Stimulated activated CD4-positive, alpha-beta T cell treated with anti-CD3 and anti-CD28 coated beads, Interleukin-1b, Interleukin-23, amount 100 ng/mL, for 24 hours (primary cell): ENCODE measurements around the gene TICRR.

Source experiments
- DNase-seq, 4 experiments: peaks; one replicate each; pipeline ENCODE4 v3.0.0-alpha.2; 2020; ENCODE audit warnings: low read depth in 4 of 4, low spot score in 1 of 4

Gene TICRR

DNA sequence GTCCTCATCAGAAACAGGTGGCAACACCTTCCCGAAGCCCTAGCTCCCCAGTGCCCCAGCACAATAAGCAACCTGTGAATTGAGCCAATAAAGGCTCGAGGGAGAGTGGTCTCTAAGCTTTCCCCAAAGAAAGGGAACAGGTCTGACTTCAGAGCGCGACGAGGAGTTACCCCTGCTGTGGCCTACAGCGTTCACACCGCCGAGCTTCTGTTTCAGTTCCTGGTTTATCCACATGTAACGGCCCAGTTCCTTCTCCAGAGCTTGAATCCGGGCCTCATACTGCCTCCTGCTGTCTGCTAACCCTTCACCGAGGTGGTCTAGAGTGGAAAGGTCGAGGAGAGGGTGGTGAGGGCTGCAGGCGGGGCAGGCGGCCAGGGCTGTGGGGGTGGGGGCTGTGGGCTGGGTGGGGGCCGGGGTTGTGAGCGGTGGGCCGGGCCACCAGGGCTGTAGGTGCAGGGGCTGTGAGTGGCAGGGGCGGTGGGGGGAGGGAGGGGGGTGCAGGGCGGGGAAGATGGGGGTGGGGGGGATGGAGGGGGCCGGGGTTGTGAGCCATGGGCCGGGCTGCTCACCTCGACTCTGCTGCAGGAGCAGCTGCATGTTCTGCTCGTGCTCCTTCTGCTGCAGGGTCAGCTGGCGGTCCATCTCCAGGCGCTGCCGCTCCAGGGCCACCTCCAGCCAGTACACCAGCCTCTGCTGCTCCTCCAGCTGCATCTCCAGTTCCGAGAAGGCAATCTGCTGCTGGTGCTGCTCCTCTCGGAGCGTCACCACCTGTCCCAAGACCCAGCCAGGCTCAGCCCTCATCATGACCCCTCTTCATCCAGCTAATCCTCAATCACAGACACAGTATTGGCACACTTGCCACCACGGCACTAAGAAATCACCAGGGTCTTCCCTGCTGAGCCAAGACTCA is 53.8 kb downstream of the TICRR start:
- no peak for DNase-seq

DNA sequence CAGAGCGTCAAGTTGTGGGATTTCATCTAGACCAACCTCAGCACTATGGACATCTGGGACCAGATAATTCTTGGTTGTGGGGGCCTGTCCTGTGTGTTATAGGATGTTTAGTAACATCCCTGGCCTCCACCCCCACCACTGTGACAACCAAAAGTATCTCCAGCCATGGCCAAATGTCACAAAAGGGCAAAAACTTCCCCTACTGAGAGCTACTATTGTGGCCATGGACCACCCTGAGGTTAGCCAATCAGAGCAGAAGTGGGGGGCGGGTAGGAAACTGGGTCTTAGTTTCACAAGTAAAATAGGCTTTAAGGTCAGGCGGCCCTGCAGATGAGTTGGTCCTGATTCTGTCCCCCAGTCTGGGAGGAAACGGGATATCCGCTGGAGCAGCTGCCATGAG is 54.6 kb downstream of the TICRR start:
- DNase-seq = no peak

GRCh38 chr15:89630260-89630659 is 55.0 kb downstream of the TICRR start:
- DNase-seq = no peak

DNA sequence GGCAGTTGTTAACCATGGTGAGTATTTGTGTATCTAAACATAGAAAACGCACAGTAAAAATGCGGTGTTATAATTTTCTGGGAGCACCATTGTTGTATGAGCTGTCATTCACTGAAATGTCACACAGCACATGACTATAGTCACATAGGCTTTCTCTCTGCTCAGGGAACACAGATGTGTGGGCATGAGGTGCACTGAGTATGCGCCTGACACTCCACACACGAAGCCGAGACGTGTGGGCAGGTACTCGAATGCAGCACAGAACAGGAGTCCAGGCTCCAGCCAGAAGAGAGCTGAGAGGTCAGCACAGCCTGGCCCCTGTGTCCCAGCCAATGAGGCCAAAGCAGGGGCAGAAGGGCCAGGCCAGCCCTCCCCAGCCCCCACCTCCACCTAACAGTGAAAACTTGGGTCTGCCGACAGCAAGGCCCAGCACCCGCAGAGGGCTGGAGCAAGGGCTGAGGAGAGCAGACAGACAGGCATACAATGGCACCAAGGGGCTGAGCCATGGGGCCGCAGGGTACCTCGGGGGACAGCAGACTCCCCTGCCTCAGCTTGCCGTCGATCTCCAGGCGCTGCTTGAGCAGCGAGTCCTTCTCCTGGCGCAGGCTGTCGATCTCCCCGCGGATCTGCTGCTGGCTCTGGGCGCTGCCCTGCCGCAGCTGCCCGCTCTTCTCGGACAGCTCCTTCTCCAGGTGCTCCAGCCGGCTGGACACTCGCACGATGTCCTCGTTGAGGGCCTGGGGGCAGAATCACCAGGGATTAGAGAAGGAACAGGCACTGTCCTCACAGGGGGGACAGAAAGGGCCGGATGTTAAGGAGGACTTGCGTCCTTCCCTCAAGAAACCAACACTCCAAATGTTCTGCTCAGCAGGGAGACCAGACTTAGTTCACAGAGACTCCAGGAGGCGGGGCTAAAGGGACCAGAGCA is 56.0 kb downstream of the TICRR start:
- no peak for DNase-seq

GRCh38 chr15:89631902-89632264 is 56.6 kb downstream of the TICRR start:
- DNase-seq = no peak

- no peak for DNase-seq
Measured at GRCh38 chr15:89632563-89633430, 57.5 kb downstream of the TICRR start.

- no peak for DNase-seq
Measured at GRCh38 chr15:89633585-89633984, 58.3 kb downstream of the TICRR start.

- DNase-seq = no peak
Measured at GRCh38 chr15:89640245-89640644, 65.0 kb downstream of the TICRR start.

GRCh38 chr15:89641053-89641452 is 65.8 kb downstream of the TICRR start:
- no peak for DNase-seq

- no peak for DNase-seq
Measured at GRCh38 chr15:89642106-89642505, 66.8 kb downstream of the TICRR start.

DNA sequence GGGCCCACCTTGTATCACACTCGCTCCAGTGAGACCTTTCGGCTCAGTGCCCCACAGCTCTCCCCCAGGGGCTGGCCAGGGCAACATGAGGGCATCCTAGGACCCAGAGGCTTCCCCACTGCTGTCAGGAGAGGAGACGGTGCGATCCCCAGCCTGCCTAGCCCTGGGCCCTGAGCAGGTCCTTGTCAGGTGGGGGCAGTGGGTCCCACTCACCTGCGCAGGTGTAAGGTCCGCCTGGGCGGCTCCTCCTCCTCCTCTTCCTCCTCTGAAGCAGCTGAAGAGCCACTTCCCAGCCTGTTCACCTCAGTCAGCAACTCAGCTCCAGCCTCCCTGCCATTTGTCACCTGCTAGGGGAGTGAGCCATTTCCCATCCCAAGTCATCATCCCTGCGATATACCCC is 70.4 kb downstream of the TICRR start:
- DNase-seq = no peak

DNA sequence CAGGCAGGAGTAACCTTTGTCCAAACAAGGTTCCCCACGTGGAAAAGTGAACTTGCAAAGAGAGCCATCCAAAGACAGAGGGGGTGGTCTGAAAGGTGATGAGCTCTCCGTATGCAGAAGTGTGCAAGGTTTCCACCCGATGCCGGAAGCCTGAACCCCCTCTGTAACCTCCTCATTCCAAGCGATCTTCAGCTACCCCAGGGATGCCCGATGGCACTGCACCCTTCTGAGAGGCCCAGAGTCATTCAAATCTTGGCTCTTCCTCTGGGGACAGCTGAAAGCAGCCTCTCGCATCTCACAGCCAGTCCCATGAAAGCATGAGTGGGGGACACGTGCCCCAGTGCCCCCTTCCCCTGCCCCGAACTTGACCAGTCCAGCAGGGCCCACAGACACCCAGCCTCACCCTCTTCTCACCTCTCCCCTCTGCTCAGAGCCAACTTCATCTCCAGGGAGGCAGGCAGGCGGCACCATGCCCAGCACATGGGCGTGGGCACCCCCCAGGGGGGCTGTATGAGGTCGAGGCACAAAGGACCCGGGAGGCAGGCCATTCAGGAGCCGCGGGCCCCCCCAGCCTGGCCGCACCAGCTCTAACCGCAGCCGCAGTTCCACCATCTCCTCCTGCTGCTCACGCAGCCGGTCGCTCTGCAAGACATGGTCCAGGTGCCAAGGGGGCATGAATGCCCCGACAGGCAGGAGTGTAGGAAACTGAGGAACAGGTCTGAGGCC is 71.3 kb downstream of the TICRR start:
- no peak for DNase-seq

GRCh38 chr15:89647191-89647851 is 72.1 kb downstream of the TICRR start:
- DNase-seq = peak; percentile 27 to 54 (median 43)

- DNase-seq = no peak
Measured at GRCh38 chr15:89648106-89649012, 73.1 kb downstream of the TICRR start.

DNA sequence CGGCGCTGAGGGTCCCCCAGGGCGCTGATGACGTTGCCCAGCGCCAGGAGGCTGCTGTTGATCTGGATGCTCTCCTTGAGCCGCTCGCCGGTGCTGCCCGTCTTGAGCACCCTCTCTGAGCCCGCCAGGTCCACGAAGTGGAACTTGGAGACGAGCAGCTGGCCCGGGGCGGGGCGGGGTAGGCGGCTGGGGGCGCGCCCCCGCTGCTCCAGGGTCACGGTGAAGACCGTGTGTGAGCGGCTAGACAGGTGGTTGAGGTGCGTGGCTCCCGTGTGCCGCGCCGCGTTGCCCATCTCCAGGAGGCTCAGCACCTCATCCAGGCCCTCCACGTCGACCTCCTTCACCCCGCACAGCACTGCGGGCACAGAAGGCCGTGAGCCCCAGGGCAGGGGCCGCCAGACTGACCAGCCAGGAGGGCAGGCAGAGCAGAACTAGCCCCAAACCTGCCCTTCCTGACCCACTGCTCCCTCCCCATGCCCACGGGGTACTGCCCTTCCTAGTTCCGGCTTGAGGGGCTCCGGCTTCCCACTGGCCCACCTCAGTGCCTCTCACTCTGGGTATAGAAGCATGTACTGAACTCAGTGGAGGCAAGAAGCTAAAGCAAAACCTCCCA is 73.8 kb downstream of the TICRR start:
- DNase-seq = no peak

- DNase-seq = no peak
Measured at GRCh38 chr15:89649716-89650115, 74.4 kb downstream of the TICRR start.

- DNase-seq = no peak
Measured at GRCh38 chr15:89652131-89652530, 76.9 kb downstream of the TICRR start.

DNA sequence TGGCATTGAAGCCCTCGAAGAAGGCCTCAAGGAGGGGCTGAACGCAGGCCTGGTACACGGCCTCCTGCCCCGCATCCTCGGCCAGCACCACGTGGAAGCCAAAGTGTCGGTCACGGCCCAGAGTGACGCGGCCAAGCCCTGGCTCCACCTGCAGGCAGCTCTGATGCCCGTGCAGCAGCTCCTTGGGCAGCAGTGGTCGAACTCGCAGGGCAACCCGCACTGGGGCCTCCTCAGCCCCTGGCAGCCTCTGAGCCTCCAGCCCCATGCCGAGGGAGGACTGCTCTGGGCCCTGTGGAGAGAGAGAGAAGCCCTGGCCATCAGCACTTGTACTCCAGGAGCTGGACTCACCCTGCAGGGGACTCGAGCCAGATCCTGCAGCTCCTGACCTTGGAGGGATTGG is 77.4 kb downstream of the TICRR start:
- DNase-seq = no peak
